IPS-NIHi11 (cell line): ENCODE data around the gene C19orf12.

Experiments used
- DNase-seq: peaks from one replicate; pipeline ENCODE4 v3.0.0; 2012; ENCODE audit warnings: mixed read lengths, low spot score

The C19orf12 gene

GRCh38 chr19:29714953-29715700 is at the start of gene C19orf12:
C19orf12 (minus strand) TSS chr19:29715261; CDS start chr19:29708413, 6,848 bp downstream.
- peak; percentile 89 for DNase-seq

DNA sequence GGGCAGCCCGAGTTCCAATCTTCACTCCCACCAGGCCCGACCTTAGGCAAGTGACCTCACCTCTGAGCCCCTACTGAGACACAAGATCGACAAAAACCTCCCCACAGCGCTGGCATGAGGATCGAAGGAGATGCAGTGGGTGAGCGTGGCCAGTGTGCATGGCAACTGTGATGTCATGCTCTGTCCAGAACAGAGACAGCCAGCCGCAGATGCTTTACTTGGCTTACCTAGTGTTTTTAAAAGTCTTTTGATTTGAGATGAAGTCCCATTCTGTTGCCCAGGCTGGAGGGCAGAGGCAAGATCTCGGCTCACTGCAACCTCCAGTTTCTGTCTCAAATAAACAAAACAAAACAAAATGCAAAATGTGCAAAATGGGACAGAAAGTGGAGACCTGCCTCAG is 49.3 kb upstream of the C19orf12 start:
- DNase-seq: no peak

DNA sequence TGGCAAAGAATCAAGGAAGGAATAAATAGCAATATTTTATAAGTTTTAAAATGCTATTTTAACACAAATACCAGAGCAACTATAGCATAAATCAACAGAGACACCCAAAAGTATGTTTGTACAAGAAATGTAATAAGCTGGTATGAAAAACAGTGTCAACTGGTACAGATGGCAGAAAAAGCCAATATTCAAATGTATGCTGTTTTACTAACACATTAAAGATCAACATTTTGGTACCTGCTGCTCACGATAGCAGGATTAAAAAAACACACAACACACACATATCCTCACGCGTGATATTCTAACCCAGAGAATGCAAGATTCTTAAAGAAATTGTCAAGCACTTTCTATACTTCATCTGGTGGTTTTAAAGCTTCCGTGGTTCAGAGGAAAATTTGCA is 48.1 kb upstream of the C19orf12 start:
- no peak for DNase-seq

DNA sequence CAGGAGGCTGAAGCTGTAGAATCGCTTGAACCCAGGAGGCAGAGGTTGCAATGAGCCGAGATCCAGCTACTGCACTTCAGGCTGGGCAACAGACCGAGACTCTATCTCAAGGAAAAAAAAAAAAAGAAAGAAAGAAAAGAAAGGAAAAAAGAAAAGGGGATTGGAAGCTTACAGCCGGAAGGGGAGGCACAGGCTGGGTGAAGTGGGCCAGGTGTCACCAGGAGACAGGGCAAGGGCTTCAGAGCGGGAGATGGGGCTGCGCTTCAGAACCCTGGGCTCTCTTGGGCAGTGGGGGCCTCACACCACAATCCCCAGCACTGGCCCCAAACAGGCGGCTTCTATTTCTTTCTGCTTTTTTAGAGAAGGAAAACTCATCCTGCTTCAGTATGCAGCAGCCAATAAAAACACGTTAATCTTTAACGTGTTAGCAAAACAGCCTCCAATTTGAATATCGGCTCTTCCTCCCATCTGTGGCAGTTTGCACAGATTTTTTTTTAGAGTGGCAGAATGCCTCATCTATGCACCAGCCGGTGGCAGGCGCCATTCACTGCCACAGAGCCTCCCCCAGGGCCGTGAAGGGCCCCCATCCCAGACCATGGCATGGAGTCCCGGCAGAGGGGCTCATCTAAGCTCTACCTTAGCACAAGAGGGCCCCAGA is 46.6 kb upstream of the C19orf12 start:
- no peak for DNase-seq

DNA sequence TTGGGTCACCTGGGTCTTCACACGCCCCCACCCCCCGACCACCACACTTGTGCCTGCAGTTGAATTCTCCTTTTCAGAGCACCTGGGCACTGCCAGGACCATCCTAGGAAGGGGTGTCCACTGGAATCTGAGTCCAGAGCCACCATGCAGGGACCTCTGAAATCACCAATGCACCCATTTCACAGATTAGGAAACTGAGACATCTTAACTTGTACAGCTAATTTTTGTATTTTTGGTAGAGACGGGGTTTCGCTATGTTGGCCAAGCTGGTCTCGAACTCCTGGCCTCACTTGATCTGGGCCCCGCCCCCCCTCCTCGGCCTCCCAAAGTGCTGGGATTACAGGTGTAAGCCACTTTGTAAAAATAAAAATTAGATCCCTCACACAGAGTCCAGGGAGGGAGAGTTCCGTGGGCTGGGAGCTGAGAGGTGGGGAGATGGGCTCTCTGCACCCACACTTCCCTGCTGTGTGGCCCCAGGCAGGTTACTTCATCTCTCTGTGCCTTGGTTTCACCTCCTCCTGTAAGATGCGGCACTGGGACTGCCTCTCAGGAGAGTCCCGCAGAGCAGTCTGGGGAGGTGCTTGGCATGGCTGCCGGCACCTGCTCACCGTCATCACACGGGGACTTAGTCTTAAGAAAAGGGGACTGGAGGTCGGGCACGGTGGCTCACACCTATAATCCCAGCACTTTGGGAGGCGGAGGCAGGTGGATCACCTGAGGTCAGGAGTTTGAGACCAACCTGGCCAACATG is 45.9 kb upstream of the C19orf12 start:
- no peak for DNase-seq

DNA sequence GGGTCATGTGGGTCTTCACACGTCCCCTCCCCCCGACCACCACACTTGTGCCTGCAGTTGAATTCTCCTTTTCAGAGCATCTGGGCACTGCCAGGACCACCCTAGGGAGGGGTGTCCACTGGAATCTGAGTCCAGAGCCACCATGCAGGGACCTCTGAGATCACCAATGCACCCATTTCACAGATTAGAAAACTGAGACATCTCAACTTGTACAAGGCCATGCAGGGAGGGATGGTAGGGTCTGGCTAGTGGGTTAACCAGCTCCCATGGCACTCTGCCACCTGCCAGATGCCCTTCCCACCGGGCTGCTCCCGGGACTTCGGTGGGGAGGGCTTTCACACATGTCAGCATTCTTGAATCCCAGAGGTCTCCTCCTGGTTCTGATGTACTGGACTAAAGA is 44.3 kb upstream of the C19orf12 start:
- no peak for DNase-seq

DNA sequence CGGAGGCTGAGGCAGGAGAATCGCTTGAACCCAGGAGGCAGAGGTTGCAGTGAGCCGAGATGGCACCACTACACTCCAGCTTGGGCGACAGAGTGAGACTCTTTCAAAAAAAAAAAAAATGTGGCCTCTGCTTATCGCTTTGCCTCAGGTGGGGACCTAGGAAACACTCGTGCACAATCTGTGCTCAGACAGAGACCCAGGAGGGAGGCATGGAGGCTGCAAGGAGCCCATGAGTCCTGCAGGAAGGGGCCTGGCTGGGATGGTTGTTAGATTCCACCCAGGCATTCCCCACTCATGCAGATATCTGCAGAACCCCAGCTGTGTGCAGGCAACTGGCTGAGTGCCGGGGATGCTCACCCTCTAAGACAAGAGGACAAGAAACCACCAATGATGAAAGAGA is 43.8 kb upstream of the C19orf12 start:
- DNase-seq: no peak

DNA sequence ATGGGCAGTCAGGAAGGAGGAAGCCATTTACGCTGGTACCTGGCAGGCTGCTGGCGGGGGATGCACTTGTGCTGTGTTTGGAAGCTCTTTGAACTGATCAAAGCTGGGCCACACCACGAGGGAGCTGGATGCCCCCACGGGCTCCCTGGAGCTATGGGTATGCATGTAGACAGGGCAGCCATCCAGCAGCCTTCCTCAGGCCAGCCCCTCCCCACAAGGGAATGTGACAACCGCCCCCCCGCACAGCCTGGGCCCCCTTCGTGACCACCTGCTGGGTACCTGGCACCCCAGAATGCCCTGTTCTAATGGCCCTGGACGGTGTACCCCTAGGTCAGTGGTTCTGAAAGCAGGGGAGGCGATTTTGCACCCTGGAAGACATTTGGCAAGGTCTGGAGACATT is 42.5 kb upstream of the C19orf12 start:
- DNase-seq: no peak

- DNase-seq: no peak
These were observed 38.9 kb upstream of the C19orf12 start for GRCh38 chr19:29753934-29754305.

- DNase-seq: peak; percentile 73
These were observed 38.3 kb upstream of the C19orf12 start for GRCh38 chr19:29753190-29753933.

DNA sequence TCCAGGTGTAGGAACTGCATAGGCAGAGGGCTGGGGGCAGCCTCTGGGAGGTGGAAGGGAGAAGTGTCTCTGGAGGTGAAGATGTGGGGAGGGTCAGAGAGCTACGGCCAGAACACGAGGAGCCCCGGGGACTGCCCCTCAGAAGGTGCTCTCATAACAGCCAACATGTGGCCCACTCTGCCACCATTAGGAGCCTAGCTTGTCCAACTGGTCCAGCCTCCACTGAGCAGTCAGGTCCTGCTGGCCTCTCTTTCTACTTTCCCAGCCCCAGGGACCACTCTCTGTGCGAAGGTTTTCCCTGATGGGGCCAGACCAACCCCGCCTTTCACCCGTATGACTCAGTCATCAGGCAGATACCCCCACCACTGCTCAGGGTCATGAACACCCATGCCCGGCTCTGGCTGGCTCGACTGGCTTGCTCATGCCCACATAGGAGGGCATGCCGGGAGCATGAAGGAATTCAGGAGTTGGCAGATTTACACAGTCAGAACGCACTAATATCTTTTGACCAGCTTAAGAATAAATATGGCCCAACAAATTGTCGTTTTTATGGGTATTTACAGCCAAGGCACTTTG is 37.5 kb upstream of the C19orf12 start:
- DNase-seq: no peak

DNA sequence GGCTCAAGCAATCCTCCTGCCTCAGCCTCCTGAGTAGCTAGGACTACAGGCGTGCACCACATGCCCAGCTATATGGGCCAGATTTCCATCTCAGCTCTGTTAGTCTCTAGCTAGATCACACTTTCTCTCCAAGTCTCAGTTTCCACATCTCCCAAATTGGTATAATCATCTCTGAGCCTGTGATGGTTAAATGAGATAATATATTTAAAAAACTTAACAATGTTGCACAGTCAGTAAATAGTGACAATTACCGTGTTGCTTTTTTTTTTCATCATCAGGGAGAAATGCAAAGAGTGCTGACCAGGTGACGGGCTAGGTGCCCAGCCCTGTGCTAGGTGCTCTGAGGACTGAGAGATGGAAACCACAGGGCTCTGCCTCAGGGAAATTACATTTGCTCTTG is 36.9 kb upstream of the C19orf12 start:
- no peak for DNase-seq

- DNase-seq: no peak
These were observed 34.9 kb upstream of the C19orf12 start for GRCh38 chr19:29750001-29750400.

- no peak for DNase-seq
These were observed 34.2 kb upstream of the C19orf12 start for GRCh38 chr19:29748996-29749849.

GRCh38 chr19:29745253-29745652 is 30.2 kb upstream of the C19orf12 start:
- DNase-seq: peak; percentile 64

GRCh38 chr19:29743681-29744080 is 28.6 kb upstream of the C19orf12 start:
- no peak for DNase-seq

DNA sequence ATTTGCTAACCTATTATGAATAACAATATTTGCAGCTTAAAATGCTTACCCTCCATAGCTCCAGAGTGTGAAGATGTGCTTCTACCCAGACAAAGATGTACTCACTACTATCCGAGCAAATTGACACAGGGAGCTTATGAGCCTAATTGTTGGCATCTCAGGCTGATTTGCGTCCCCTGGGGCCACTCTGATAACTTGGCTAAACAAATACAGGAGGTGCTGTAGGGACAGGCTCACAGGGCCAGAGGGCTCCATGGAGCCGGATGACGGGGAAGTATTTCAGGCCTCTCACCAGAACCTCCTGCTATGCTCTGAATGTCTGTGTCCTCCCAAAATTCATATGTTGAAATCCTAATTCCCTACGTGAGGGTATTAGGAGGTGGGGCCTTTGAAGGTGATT is 26.7 kb upstream of the C19orf12 start:
- no peak for DNase-seq

GRCh38 chr19:29741226-29741625 is 26.2 kb upstream of the C19orf12 start:
- DNase-seq: no peak

DNA sequence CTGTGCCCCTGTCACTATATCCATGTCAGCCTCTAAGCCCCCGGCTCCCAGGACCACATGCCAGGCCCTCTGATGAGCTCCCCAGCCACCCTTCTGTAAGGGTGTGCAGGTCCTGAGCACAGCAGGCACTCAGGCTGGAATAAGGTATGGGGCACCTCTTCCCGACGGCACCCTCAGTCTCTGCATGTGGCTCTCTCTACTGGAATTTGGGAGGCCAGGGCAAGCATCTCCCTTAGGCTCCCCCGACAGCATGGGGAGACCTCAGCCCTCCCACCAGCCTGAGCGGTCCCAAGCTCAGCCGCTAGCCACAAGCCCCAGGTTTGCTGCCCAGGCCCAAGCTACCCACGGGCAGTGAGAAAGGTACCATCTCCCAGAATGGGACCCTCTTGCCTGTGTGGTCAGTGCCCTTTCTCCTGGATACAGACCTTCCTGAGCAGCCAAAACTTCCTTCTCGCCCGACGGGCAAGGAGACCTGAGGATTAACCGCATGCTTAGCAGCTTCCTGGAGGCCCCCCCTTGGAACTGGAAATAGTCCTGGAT is 22.5 kb upstream of the C19orf12 start:
- no peak for DNase-seq

DNA sequence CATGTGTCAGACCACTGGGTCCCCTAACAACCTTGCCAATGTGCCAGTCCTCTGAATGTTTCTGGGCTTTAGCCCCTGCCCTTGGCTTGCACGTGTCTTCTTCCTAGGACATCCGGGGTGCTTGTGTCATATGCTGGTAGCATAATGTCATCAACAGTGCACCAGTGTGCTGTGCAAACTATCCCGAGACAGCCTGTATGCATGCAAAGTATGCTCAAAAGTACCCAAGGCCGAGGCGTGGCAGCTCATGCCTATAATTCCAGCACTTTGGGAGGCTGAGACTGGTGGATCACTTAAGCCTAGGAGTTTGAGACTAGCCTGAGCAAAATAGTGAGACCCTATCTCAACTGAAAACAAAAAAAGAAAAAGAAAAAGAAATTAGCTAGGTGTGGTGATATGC is 20.8 kb upstream of the C19orf12 start:
- DNase-seq: no peak

DNA sequence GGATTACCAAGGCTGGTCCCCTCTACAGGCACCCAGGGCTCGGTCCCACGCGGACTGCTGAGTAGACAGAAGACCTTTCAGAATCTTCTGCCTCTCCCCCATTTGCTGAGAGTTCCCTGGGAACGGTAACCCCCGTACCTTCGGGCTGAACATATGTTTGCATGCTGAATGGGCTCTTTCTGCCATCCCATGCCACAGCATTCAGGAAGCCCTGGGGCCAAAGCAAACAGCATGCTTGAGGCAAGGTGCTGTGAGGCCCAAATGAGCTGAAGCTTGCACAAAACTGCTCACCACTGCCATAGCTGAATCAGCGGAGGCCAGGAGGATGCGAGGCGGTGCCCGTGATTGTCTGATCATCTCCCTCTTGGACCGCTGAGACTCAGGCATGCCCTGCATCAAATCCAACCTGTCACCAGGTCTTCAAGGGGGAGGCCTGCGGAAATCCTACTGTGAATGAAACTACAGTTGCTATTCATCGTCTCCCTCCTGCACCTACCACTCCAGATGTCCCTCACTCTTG is 16.3 kb upstream of the C19orf12 start:
- DNase-seq: no peak
